Mucosa of stomach (tissue), 1 donor: ENCODE measurements around the gene PTPRM.

Experiments used
- H3K27me3 ChIP-seq: one replicate; pipeline ENCODE4 v1.7.0; 2013; ENCODE audit warnings: mild to moderate bottlenecking, low read length; ENCODE audit not compliant: control insufficient read depth, insufficient read depth
- H3K36me3 ChIP-seq: one replicate; pipeline ENCODE4 v1.7.0; 2013; ENCODE audit warnings: low read length; ENCODE audit not compliant: control insufficient read depth, insufficient read depth
- H3K4me1 ChIP-seq: one replicate; pipeline ENCODE4 v1.7.0; 2013; ENCODE audit warnings: mild to moderate bottlenecking, low read length; ENCODE audit not compliant: control insufficient read depth, insufficient read depth
- H3K4me3 ChIP-seq: one replicate; pipeline ENCODE4 v1.7.0; 2013; ENCODE audit warnings: low read length
- H3K9ac ChIP-seq: one replicate; pipeline ENCODE4 v1.7.0; 2013; ENCODE audit warnings: mild to moderate bottlenecking, low read length, moderate library complexity
- H3K9me3 ChIP-seq: one replicate; pipeline ENCODE4 v1.7.0; 2013; ENCODE audit warnings: mild to moderate bottlenecking, low read length, moderate library complexity; ENCODE audit not compliant: control insufficient read depth
- donor health status: Pancreatic carcinoma.

Gene PTPRM

GRCh38 chr18:8197499-8197898 lies 630.4 kb downstream of the PTPRM start:
- Histone ChIP-seq H3K4me3 (no peak overlapping the region), H3K9me3 (no peaks in the 10 kb centered on the region), H3K9ac (no peak overlapping the region), H3K4me1 (no peaks in the 10 kb centered on the region), H3K27me3 (no peaks in the 10 kb centered on the region), H3K36me3 (no peaks in the 10 kb centered on the region)

DNA sequence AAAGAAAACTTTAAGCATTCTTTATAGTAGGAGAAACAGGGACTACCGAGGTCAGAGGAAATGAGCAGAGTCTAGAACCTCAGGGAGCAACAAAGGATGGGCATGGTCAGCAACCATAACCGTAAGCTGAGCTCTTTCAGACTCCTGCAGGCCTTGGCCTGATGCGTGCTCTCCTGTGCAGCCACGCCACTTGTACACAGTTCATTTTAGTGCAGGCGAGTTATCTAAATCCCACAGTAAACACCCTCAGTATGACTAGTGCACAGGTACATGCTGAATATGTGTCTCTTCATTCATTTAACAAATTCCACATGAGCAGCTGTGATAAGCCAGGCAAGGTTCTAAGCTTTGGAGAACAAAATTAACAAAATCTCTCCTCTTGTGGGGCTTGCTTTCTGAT lies 640.9 kb downstream of the PTPRM start:
- Histone ChIP-seq H3K27me3 (no peaks in the 10 kb centered on the region), H3K4me1 (peaks cover 7% of the 10 kb centered on the region), H3K9ac (no peak overlapping the region), H3K4me3 (no peak overlapping the region), H3K9me3 (no peaks in the 10 kb centered on the region), H3K36me3 (no peaks in the 10 kb centered on the region)

GRCh38 chr18:8208716-8209115 lies 641.6 kb downstream of the PTPRM start:
- no peak overlapping the region for H3K9ac ChIP-seq
- no peaks in the 10 kb centered on the region for H3K9me3 ChIP-seq
- no peak overlapping the region for H3K4me3 ChIP-seq
- no peaks in the 10 kb centered on the region for H3K27me3 ChIP-seq
- H3K36me3 ChIP-seq = no peaks in the 10 kb centered on the region
- peaks cover 7% of the 10 kb centered on the region for H3K4me1 ChIP-seq

DNA sequence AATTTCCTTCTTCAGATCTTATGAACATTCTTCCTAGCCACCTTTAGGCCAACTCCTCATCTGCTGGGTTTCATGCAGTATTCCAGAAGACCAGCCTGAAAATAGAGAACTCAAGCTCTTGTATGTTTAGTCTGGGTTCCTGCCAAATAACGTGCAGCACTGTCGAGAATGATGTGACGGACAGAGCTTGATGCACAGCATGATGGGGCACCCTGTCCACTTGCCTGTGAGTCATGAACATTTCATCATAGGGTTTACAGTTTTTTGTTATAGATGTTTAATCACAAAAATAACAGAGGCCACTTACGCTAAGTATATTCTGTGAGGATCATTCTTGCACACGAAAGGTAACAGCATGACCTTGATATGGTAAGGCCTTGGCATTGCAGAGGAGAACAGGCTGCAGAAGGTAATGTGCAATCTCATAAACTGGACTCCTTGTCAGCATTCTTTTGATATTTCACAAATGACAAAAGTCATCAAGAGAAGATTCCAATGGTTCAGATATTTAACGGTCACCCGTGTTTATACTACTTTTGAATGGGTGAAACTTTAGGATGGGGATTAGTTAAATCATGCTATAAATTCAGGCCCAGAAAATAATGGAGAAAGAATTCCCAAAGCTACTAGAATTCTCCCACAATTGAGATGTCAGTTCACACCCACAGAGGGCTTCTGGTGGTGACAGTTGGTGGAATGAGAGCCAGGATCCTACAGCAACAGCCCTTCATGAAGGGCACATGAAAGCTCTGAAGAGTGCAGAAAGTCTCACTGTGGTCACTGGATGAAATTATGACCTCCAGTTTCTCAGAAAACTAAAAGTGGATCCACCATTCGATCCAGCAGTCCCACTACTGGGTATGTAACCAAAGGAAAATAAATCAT lies 646.0 kb downstream of the PTPRM start:
- no peaks in the 10 kb centered on the region for H3K27me3 ChIP-seq

DNA sequence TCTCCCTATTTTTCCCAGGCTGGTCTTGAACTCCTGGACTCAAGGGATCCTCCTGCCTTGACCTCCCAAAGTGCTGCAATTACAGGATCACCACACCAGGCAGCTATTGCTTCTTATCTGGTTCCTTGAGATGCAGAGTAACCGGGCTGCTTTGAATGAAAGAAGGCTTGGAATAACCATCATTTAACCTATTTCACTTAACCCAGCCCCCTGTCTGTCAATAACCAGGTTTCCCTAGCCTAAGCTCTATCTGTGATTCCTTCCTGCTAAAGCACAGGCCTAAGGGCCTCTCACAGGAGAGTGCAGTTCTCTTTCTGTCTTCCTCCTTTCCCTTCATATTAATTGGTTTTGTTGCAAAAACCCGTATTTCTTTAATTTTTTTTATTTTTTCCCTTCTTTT lies 648.6 kb downstream of the PTPRM start:
- no peaks in the 10 kb centered on the region for H3K4me1 ChIP-seq
- H3K9me3 ChIP-seq = no peaks in the 10 kb centered on the region
- no peaks in the 10 kb centered on the region for H3K36me3 ChIP-seq
- no peak overlapping the region for H3K9ac ChIP-seq
- no peaks in the 10 kb centered on the region for H3K27me3 ChIP-seq
- H3K4me3 ChIP-seq = no peak overlapping the region

More for the DNA sequence above, 646.0 kb downstream of the PTPRM start:
- H3K4me1 ChIP-seq = peaks cover 2% of the 10 kb centered on the region
- no peaks in the 10 kb centered on the region for H3K9me3 ChIP-seq
- no peak overlapping the region for H3K9ac ChIP-seq
- no peak overlapping the region for H3K4me3 ChIP-seq
- H3K36me3 ChIP-seq = no peaks in the 10 kb centered on the region

GRCh38 chr18:8217051-8217564 lies 650.0 kb downstream of the PTPRM start:
- H3K36me3 ChIP-seq = no peaks in the 10 kb centered on the region
- H3K4me1 ChIP-seq = no peaks in the 10 kb centered on the region
- no peaks in the 10 kb centered on the region for H3K27me3 ChIP-seq
- H3K9me3 ChIP-seq = no peaks in the 10 kb centered on the region
- no peak overlapping the region for H3K9ac ChIP-seq
- H3K4me3 ChIP-seq = no peak overlapping the region

GRCh38 chr18:8218197-8218596 lies 651.1 kb downstream of the PTPRM start:
- H3K36me3 ChIP-seq = no peaks in the 10 kb centered on the region
- H3K9ac ChIP-seq = no peak overlapping the region
- no peaks in the 10 kb centered on the region for H3K27me3 ChIP-seq
- no peak overlapping the region for H3K4me3 ChIP-seq
- H3K4me1 ChIP-seq = no peaks in the 10 kb centered on the region
- H3K9me3 ChIP-seq = no peaks in the 10 kb centered on the region

- H3K27me3 ChIP-seq = no peaks in the 10 kb centered on the region
- H3K4me1 ChIP-seq = no peaks in the 10 kb centered on the region
- no peak overlapping the region for H3K9ac ChIP-seq
- H3K36me3 ChIP-seq = no peaks in the 10 kb centered on the region
- no peaks in the 10 kb centered on the region for H3K9me3 ChIP-seq
- H3K4me3 ChIP-seq = no peak overlapping the region
These were observed 654.3 kb downstream of the PTPRM start for GRCh38 chr18:8221452-8221851.

DNA sequence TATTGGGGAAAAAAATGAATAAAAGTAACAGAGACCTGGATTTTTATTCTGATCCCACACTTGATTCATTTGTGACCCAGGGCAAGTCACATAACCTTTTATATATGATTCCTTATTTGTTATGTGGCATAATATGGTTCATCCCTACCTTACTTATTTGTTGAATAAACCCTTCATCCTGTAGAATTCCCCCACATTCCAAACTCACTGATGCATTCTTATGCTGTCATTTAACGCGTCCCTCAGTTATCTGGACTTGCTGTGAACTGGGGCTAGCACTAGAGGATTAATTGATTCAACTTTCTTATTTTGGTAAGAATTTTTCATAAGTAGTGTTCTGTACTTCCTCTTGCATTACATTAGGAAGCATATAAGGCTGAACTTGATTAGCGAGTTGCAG lies 657.5 kb downstream of the PTPRM start:
- no peaks in the 10 kb centered on the region for H3K36me3 ChIP-seq
- no peak overlapping the region for H3K4me3 ChIP-seq
- no peaks in the 10 kb centered on the region for H3K9me3 ChIP-seq
- no peak overlapping the region for H3K9ac ChIP-seq
- no peaks in the 10 kb centered on the region for H3K27me3 ChIP-seq
- H3K4me1 ChIP-seq = no peaks in the 10 kb centered on the region

DNA sequence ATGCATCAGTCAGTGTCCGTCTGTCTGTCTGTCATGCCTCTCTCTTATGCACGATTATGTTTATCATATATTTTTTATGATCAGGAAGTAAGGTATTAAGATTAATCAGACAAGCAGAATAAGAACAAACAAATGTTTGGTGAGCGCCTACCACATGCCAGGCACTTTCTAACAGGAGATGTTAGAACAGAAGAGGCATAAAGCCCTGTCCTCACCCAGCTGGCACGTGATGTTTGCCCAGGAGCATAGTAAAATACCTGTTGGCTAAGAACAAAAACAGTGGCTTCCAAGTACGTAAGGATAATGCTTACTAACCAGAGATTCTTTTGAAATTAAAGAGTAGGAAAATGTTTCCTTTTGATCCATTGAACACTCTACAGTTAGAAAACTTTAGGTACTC lies 661.9 kb downstream of the PTPRM start:
- H3K4me3 ChIP-seq = no peak overlapping the region
- H3K9me3 ChIP-seq = no peaks in the 10 kb centered on the region
- H3K9ac ChIP-seq = no peak overlapping the region
- H3K4me1 ChIP-seq = no peaks in the 10 kb centered on the region
- H3K36me3 ChIP-seq = no peaks in the 10 kb centered on the region
- no peaks in the 10 kb centered on the region for H3K27me3 ChIP-seq

DNA sequence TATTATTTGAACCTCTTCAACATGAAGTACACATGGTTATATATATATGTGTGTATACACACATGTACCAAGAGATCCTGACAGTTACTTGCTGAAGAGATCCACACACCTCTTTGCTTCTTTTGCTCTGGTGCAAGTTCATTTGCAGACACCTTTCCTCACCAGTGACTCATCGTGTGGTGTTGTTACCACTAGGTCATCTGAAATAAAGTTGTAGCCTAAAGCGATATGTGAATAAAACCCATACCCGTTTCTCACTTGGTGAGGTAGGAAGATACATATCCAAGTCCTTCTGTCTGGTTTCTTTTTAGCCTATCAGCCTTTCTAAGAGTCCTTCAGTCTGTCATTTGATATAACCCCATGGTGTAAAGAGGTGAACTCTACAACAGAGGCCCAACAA lies 662.7 kb downstream of the PTPRM start:
- H3K4me1 ChIP-seq = no peaks in the 10 kb centered on the region
- H3K9ac ChIP-seq = no peak overlapping the region
- H3K4me3 ChIP-seq = no peak overlapping the region
- H3K9me3 ChIP-seq = no peaks in the 10 kb centered on the region
- H3K36me3 ChIP-seq = no peaks in the 10 kb centered on the region
- H3K27me3 ChIP-seq = no peaks in the 10 kb centered on the region

GRCh38 chr18:8231316-8231715 lies 664.2 kb downstream of the PTPRM start:
- no peaks in the 10 kb centered on the region for H3K36me3 ChIP-seq
- H3K9me3 ChIP-seq = no peaks in the 10 kb centered on the region
- H3K4me3 ChIP-seq = no peak overlapping the region
- no peaks in the 10 kb centered on the region for H3K27me3 ChIP-seq
- no peak overlapping the region for H3K9ac ChIP-seq
- H3K4me1 ChIP-seq = no peaks in the 10 kb centered on the region
